GM12892 (cell line): ENCODE data around the gene CEP131.
A peak's percentile ranks its signal among the peaks of the same experiment; 100 is the strongest.

Source experiments
- DNase-seq: peaks from one replicate; pipeline ENCODE4 v3.0.0; 2011; ENCODE audit not compliant: insufficient read length
- FAIRE-seq: peaks from 2 replicates; lab custom pipeline; 2011; peaks lifted over from hg19 to GRCh38; lab: Jason Lieb, UNC
- POLR2A ChIP-seq: IDR thresholded peaks from 2 replicates; pipeline ENCODE4 v1.6.1; 2011; ENCODE audit warnings: low read depth, low read length, control low read depth
- POLR2AphosphoS5 ChIP-seq: IDR thresholded peaks from 2 replicates; pipeline ENCODE4 v1.6.1; 2011; ENCODE audit warnings: low read depth, low read length, control low read depth
- TAF1 ChIP-seq: IDR thresholded peaks from 2 replicates; pipeline ENCODE4 v1.6.1; 2011; ENCODE audit warnings: low read depth, mild to moderate bottlenecking, control low read depth, low read length, borderline replicate concordance

CEP131 gene

GRCh38 chr17:81235822-81236740 is 13.3 kb upstream of the CEP131 start:
- TF ChIP-seq TAF1 (no peak), POLR2AphosphoS5 (no peak), POLR2A (no peak)
- DNase-seq (no peak), FAIRE-seq (no peak)

- DNase-seq (no peak), FAIRE-seq (no peak)
- TF ChIP-seq TAF1 (no peak), POLR2AphosphoS5 (no peak), POLR2A (no peak)
Measured at GRCh38 chr17:81234940-81235821, 12.4 kb upstream of the CEP131 start.

GRCh38 chr17:81234506-81234855 is 11.7 kb upstream of the CEP131 start:
- FAIRE-seq (no peak), DNase-seq (no peak)
- TF ChIP-seq POLR2AphosphoS5 = no peak
- TF ChIP-seq TAF1 = no peak
- TF ChIP-seq POLR2A = no peak

GRCh38 chr17:81233811-81234505 is 11.2 kb upstream of the CEP131 start:
- TF ChIP-seq TAF1 = no peak
- TF ChIP-seq POLR2AphosphoS5 = no peak
- TF ChIP-seq POLR2A = no peak

GRCh38 chr17:81233316-81233715 is 10.6 kb upstream of the CEP131 start:
- FAIRE-seq = no peak
- no peak for DNase-seq
- no peak for TF ChIP-seq POLR2AphosphoS5

More at GRCh38 chr17:81233811-81234505, 11.2 kb upstream of the CEP131 start:
- no peak for DNase-seq
- FAIRE-seq = no peak

- TF ChIP-seq POLR2A (no peak), POLR2AphosphoS5 (no peak)
- FAIRE-seq (no peak), DNase-seq (no peak)
Measured at GRCh38 chr17:81232616-81233241, 10.0 kb upstream of the CEP131 start.

GRCh38 chr17:81231766-81232581 is 9.2 kb upstream of the CEP131 start:
- TF ChIP-seq POLR2AphosphoS5 = no peak
- no peak for TF ChIP-seq TAF1
- FAIRE-seq (no peak), DNase-seq (no peak)

GRCh38 chr17:81231121-81231645 is 8.4 kb upstream of the CEP131 start:
- FAIRE-seq (no peak), DNase-seq (no peak)
- no peak for TF ChIP-seq TAF1
- TF ChIP-seq POLR2A = no peak
- TF ChIP-seq POLR2AphosphoS5 = no peak

- no peak for TF ChIP-seq TAF1
- no peak for TF ChIP-seq POLR2AphosphoS5
- TF ChIP-seq POLR2A = no peak
- FAIRE-seq (no peak), DNase-seq (peak; percentile 58)
Measured at GRCh38 chr17:81230043-81230820, 7.5 kb upstream of the CEP131 start.

GRCh38 chr17:81229666-81229920 is 6.8 kb upstream of the CEP131 start:
- FAIRE-seq (no peak), DNase-seq (no peak)
- TF ChIP-seq POLR2AphosphoS5 (no peak), POLR2A (no peak), TAF1 (no peak)
